Measurements from ENCODE around the gene GAGE12E. TPM values are rescaled to one million over a fixed set of nuclear protein-coding genes. Genes with fewer than 3 reads are reported as not detected.
"Not testable (repeated sequence)": the region's sequence is repeated elsewhere in the genome, so short reads cannot be mapped to it uniquely, and the experiment has no call there.

Gene GAGE12E, protein sequence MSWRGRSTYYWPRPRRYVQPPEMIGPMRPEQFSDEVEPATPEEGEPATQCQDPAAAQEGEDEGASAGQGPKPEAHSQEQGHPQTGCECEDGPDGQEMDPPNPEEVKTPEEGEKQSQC
- total RNA-seq = not detected
- long read RNA-seq = 0 reads

- DNase-seq (ENCODE audit: low spot score) = not testable (repeated sequence)
Observed at GRCh38 chrX:49550989-49551388, at the start of gene GAGE12E. TSS of gene GAGE12E (plus strand) at chrX:49551289. CDS start at chrX:49552444, 1,155 bp downstream.

DNA sequence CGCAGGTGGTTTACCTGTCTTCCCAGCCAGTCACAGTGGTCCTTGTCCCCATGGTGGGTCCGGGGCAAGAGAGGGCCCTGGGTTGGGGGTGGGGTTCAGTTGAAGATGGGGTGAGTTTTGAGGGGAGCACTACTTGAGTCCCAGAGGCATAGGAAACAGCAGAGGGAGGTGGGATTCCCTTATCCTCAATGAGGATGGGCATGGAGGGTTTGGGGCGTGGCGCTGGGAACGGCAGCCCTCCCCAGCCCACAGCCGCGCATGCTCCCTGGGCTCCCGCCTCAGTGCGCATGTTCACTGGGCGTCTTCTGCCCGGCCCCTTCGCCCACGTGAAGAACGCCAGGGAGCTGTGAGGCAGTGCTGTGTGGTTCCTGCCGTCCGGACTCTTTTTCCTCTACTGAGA lies 19.2 kb upstream of the GAGE12E start, which contains the start of gene GAGE12C:
TSS of gene GAGE12C (plus strand) at position 301 of the 400 bp plus-strand sequence. CDS start 1,155 bp downstream, outside the sequence.
- DNase-seq (ENCODE audit: low spot score) = not testable (repeated sequence)

GRCh38 chrX:49541433-49541832 lies 9.7 kb upstream of the GAGE12E start, which contains the start of gene GAGE12D:
TSS of gene GAGE12D (plus strand) at chrX:49541733. CDS start at chrX:49542888, 1,155 bp downstream.
- DNase-seq (ENCODE audit: low spot score) = not testable (repeated sequence)

- not testable (repeated sequence) for DNase-seq (ENCODE audit: low spot score)
Observed at GRCh38 chrX:49560542-49560941, 9.5 kb downstream of the GAGE12E start, which contains the start of gene GAGE12F. TSS of gene GAGE12F (plus strand) at chrX:49560842. CDS start at chrX:49561997, 1,155 bp downstream.

DNA sequence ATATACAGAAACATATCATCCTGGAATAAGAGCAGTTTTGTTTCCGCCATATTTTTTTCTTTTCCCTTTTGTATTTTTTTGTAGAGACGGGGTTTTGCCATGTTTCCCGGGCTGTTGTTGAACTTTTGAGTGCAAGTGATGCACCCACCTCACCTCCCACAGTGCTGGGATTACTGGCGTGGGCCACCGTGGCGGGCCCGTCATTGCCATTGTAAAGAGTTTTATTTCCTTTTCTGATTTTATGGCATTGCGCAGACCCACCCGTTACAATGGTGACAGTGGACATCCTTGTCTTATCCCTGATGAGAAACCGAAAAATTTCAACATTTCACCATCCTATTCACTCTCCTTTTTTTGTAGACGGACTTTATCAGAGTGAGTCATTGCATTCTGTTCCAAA lies 17.6 kb downstream of the GAGE12E start:
- DNase-seq (ENCODE audit: low spot score) = peak; percentile 80

DNA sequence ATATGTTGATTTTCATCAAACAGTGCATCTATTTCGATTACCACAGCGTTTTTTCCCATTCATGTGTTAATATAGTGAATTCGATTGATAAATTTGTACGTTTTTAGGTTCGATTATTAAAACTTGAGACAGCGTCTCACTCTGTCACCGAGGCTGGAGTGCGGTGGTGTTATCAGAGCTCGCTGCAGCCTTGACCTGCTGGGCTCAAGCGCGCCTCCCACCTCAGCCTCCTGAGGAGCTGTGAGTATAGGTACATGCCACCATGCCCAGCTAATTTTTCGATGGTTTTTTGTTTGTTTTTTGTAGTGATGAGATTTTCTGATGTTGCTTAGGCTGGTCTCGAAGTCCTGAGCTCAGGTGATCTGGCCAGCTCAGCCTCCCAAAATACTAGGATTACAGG lies 18.1 kb downstream of the GAGE12E start:
- DNase-seq (ENCODE audit: low spot score) = peak; percentile 41

DNA sequence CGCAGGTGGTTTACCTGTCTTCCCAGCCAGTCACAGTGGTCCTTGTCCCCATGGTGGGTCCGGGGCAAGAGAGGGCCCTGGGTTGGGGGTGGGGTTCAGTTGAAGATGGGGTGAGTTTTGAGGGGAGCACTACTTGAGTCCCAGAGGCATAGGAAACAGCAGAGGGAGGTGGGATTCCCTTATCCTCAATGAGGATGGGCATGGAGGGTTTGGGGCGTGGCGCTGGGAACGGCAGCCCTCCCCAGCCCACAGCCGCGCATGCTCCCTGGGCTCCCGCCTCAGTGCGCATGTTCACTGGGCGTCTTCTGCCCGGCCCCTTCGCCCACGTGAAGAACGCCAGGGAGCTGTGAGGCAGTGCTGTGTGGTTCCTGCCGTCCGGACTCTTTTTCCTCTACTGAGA lies 19.0 kb downstream of the GAGE12E start, which contains the start of gene GAGE12G:
TSS of gene GAGE12G (plus strand) at position 301 of the 400 bp plus-strand sequence. CDS start 1,155 bp downstream, outside the sequence.
- DNase-seq (ENCODE audit: low spot score) = not testable (repeated sequence)

DNA sequence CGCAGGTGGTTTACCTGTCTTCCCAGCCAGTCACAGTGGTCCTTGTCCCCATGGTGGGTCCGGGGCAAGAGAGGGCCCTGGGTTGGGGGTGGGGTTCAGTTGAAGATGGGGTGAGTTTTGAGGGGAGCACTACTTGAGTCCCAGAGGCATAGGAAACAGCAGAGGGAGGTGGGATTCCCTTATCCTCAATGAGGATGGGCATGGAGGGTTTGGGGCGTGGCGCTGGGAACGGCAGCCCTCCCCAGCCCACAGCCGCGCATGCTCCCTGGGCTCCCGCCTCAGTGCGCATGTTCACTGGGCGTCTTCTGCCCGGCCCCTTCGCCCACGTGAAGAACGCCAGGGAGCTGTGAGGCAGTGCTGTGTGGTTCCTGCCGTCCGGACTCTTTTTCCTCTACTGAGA lies 28.6 kb downstream of the GAGE12E start, which contains the start of gene GAGE12H:
TSS of gene GAGE12H (plus strand) at position 301 of the 400 bp plus-strand sequence. CDS start 1,155 bp downstream, outside the sequence.
- not testable (repeated sequence) for DNase-seq (ENCODE audit: low spot score)

DNA sequence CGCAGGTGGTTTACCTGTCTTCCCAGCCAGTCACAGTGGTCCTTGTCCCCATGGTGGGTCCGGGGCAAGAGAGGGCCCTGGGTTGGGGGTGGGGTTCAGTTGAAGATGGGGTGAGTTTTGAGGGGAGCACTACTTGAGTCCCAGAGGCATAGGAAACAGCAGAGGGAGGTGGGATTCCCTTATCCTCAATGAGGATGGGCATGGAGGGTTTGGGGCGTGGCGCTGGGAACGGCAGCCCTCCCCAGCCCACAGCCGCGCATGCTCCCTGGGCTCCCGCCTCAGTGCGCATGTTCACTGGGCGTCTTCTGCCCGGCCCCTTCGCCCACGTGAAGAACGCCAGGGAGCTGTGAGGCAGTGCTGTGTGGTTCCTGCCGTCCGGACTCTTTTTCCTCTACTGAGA lies 38.1 kb downstream of the GAGE12E start, which contains the start of gene GAGE2A:
TSS of gene GAGE2A (plus strand) at position 301 of the 400 bp plus-strand sequence. CDS start 1,155 bp downstream, outside the sequence.
- DNase-seq (ENCODE audit: low spot score) = not testable (repeated sequence)

DNA sequence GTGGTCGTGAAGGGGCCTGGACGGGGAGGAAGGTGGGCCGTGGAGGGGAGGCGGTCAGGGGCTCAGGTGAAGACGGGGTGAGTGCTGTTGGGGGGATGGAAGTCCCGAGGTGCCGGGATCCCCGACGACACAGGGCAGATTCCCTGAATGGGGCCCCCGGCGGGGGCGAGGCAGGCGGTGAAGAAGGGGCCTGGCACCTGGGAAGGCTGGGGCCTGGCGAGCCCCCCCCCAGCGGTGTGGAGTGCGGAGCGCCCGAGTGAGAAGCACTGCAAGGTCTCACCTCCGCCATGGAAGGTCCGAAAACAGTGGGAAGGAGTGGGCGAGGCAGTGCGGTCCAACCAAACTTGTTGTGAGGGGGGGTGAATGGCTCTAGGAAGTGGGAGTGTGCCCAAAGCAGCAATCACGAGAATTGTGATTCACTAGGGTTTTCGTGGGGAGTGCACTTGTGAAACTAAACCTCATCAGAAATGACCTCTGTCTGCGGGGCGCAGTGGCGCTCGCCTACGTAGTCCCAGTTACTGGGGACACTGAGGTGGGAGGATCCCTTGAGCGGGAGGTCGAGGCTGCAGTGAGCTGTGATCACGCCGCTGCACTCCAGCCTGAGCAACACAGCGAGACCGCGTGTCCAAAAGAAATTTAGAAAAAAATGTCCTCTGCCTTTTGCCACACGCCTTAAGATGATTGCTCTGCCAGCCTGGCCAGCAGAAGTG lies 38.8 kb downstream of the GAGE12E start:
- DNase-seq (ENCODE audit: low spot score) = peak; percentile 94

GRCh38 chrX:49590488-49590887 lies 39.4 kb downstream of the GAGE12E start:
- DNase-seq (ENCODE audit: low spot score) = not testable (repeated sequence)

DNA sequence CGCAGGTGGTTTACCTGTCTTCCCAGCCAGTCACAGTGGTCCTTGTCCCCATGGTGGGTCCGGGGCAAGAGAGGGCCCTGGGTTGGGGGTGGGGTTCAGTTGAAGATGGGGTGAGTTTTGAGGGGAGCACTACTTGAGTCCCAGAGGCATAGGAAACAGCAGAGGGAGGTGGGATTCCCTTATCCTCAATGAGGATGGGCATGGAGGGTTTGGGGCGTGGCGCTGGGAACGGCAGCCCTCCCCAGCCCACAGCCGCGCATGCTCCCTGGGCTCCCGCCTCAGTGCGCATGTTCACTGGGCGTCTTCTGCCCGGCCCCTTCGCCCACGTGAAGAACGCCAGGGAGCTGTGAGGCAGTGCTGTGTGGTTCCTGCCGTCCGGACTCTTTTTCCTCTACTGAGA lies 47.6 kb downstream of the GAGE12E start, which contains the start of gene GAGE1:
TSS of gene GAGE1 (plus strand) at position 301 of the 400 bp plus-strand sequence. CDS start 1,155 bp downstream, outside the sequence.
- DNase-seq (ENCODE audit: low spot score) = not testable (repeated sequence)

Other genes with a start within 250 kb of the GAGE12E start
- gene GAGE10, start 247.6 kb upstream of the GAGE12E start, total RNA-seq = not detected
- gene GAGE12J, start 229.3 kb upstream of the GAGE12E start, total RNA-seq = not detected
- gene GAGE13, start 219.7 kb upstream of the GAGE12E start, total RNA-seq = not detected
- not detected for gene GAGE12C, start 19.1 kb upstream of the GAGE12E start, total RNA-seq
- not detected for gene GAGE12D, start 9.6 kb upstream of the GAGE12E start, total RNA-seq
- not detected for gene GAGE12F, start 9.6 kb downstream of the GAGE12E start, total RNA-seq
- gene GAGE12G, start 19.1 kb downstream of the GAGE12E start, total RNA-seq = not detected
- gene GAGE12H, start 28.7 kb downstream of the GAGE12E start, total RNA-seq = not detected
- gene GAGE2A, start 38.2 kb downstream of the GAGE12E start, total RNA-seq = not detected
- gene GAGE1, start 47.7 kb downstream of the GAGE12E start, total RNA-seq = not detected
- not detected for gene PAGE1, start 144.7 kb downstream of the GAGE12E start, total RNA-seq

All from mesenteric fat pad (tissue), 1 donor.